Activated naive CD4-positive, alpha-beta T cell treated with anti-CD3 and anti-CD28 coated beads for 36 hours (primary cell): ENCODE data around the gene IL1RAPL2. TPM values are rescaled to one million over a fixed set of nuclear protein-coding genes. Genes with fewer than 3 reads are reported as not detected.

Experiments
- CTCF ChIA-PET: fragments of 350-600 bp; sonication (Branson Sonifier 250); formaldehyde crosslinking; loops from one replicate; lab custom pipeline; 2021; ENCODE audit warnings: antibody characterized with exemption; lab: Charles Lee
- DNase-seq: peaks from one replicate; pipeline ENCODE4 v3.0.0-alpha.2; 2020
- H3K27ac Mint-ChIP-seq: one replicate; pipeline ENCODE4 v1.8.0; 2021; ENCODE audit warnings: mild to moderate bottlenecking, mixed read lengths
- H3K27me3 Mint-ChIP-seq: one replicate; pipeline ENCODE4 v1.8.0; 2021; ENCODE audit warnings: low read depth, mixed read lengths
- H3K36me3 Mint-ChIP-seq: one replicate; pipeline ENCODE4 v1.8.0; 2021; ENCODE audit warnings: low read depth, mixed read lengths
- H3K4me1 Mint-ChIP-seq: one replicate; pipeline ENCODE4 v1.8.0; 2021; ENCODE audit warnings: low read depth, mixed read lengths
- H3K4me3 Mint-ChIP-seq: one replicate; pipeline ENCODE4 v1.8.0; 2021; ENCODE audit warnings: mild to moderate bottlenecking, moderate library complexity, mixed read lengths
- H3K9me3 Mint-ChIP-seq: one replicate; pipeline ENCODE4 v1.8.0; 2021; ENCODE audit warnings: mixed read lengths
- intact Hi-C: fragments of 100-400 bp; cut with micrococcal nuclease; formaldehyde crosslinking; loops from one replicate; pipeline ENCODE4 v1.15.1; 2023
- total RNA-seq, 2 experiments: library from RNA; stranded (reverse); gene quantifications; one replicate each; pipeline ENCODE4 v1.2.3, GENCODE V29; 2021

Gene IL1RAPL2
- total RNA-seq, 2 experiments from 2014 or later, result not detected

DNA sequence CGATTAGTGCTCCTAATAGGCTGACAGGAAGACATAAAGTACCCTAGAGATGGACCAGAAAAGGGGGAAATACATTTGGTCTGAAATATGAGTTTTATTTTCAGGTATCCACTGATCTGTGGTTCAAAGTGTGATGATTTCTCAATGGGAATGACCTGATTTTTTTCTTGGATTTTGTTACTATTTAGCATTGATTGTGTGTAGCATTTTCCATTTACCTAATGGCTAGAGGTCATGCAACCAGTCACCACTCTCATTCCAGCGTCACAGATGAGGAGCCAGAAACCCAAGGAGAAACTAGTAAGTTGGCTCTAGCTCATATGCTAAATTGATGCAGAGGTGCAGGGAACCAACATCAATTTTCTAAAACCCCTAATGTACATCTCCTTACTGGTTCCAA lies 118.1 kb downstream of the IL1RAPL2 start:
- Mint-ChIP-seq H3K4me1 (no peaks in the 10 kb centered on the region), H3K27me3 (no peaks in the 10 kb centered on the region), H3K9me3 (no peaks in the 10 kb centered on the region), H3K36me3 (no peaks in the 10 kb centered on the region), H3K4me3 (no peak overlapping the region), H3K27ac (no peak overlapping the region)
- intact Hi-C loops, result no loop called here
- CTCF ChIA-PET, result no interaction called here
- DNase-seq, result no peak

DNA sequence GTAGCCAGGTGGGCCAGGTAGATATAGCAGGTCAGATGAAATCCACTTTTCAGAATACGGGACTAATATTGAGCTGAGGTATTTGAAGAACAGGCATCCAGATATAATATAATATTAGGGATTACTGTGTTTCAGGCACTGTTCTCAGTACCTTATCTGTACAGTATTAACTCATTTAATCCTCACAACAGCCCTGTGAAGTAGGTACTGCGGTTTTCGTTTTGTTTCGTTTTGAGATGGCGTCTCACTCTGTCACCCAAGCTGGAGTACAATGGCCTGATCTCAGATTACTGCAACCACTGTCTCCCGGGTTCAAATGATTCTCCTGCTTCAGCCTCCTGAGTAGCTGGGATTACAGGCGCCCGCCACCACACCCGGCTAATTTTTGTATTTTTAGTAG lies 129.6 kb downstream of the IL1RAPL2 start:
- intact Hi-C loops, result no loop called here
- H3K4me3 Mint-ChIP-seq, result no peak overlapping the region
- no peak overlapping the region for H3K27ac Mint-ChIP-seq
- H3K27me3 Mint-ChIP-seq, result no peaks in the 10 kb centered on the region
- no peaks in the 10 kb centered on the region for H3K9me3 Mint-ChIP-seq
- no peak for DNase-seq
- no peaks in the 10 kb centered on the region for H3K36me3 Mint-ChIP-seq
- CTCF ChIA-PET, result no interaction called here
- no peaks in the 10 kb centered on the region for H3K4me1 Mint-ChIP-seq

- no peaks in the 10 kb centered on the region for H3K36me3 Mint-ChIP-seq
- intact Hi-C loops, result no loop called here
- DNase-seq, result no peak
- no peaks in the 10 kb centered on the region for H3K4me1 Mint-ChIP-seq
- no peak overlapping the region for H3K4me3 Mint-ChIP-seq
- H3K27me3 Mint-ChIP-seq, result no peaks in the 10 kb centered on the region
- no peaks in the 10 kb centered on the region for H3K9me3 Mint-ChIP-seq
- CTCF ChIA-PET, result no interaction called here
- H3K27ac Mint-ChIP-seq, result no peak overlapping the region
Observed at GRCh38 chrX:104696667-104697066, 130.7 kb downstream of the IL1RAPL2 start.

DNA sequence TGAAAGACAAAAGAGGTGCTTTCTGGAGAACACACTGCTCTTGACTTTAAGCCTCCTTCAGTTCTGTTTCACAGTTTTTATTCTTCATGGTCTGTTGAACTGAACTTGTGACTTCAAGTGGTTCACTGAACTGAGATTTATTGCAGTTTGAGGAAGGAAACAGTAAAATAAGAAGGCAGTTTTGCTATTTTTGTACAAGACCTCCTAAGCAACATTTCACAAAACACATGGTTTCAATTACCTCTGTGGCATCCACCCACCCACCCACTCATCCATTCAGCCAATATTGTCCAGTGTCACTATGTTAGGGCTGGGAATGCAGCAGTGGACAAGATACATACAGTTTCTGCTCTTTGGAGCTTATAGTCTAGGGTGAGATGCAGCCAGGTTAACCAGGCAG lies 131.3 kb downstream of the IL1RAPL2 start:
- Mint-ChIP-seq H3K9me3 (no peaks in the 10 kb centered on the region), H3K4me3 (no peak overlapping the region), H3K27ac (no peak overlapping the region), H3K36me3 (no peaks in the 10 kb centered on the region), H3K4me1 (no peaks in the 10 kb centered on the region), H3K27me3 (no peaks in the 10 kb centered on the region)
- CTCF ChIA-PET, result no interaction called here
- intact Hi-C loops, result no loop called here
- no peak for DNase-seq

- CTCF ChIA-PET, result no interaction called here
- intact Hi-C loops, result no loop called here
Observed at GRCh38 chrX:104707042-104707441, 141.0 kb downstream of the IL1RAPL2 start.

GRCh38 chrX:104707572-104707971 lies 141.6 kb downstream of the IL1RAPL2 start:
- Mint-ChIP-seq H3K9me3 (no peaks in the 10 kb centered on the region), H3K27me3 (no peaks in the 10 kb centered on the region), H3K4me3 (no peak overlapping the region), H3K4me1 (no peaks in the 10 kb centered on the region), H3K27ac (no peak overlapping the region), H3K36me3 (no peaks in the 10 kb centered on the region)
- DNase-seq, result no peak
- CTCF ChIA-PET, result no interaction called here
- intact Hi-C loops, result no loop called here

More at GRCh38 chrX:104707042-104707441, 141.0 kb downstream of the IL1RAPL2 start:
- no peak overlapping the region for H3K27ac Mint-ChIP-seq
- no peak for DNase-seq
- H3K36me3 Mint-ChIP-seq, result no peaks in the 10 kb centered on the region
- no peak overlapping the region for H3K4me3 Mint-ChIP-seq
- H3K9me3 Mint-ChIP-seq, result no peaks in the 10 kb centered on the region
- H3K4me1 Mint-ChIP-seq, result no peaks in the 10 kb centered on the region
- no peaks in the 10 kb centered on the region for H3K27me3 Mint-ChIP-seq

DNA sequence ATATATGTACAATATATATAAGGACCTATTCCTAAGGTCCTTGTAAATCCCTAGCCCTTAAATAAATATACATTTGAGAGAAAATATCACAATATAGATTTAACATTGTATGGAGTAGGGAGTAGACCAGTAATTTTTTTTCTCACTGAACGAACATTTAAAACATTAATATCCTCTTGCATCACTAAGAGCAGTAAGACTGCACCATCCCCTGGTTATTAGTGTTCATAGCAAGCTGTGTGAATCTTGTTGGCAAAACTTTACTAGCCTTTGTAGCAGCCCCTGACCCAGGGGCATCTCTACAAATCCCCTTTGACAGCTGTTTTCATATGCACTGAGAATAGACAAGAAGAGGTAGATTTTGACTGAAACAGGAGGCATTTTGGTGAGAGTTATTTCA lies 146.5 kb downstream of the IL1RAPL2 start:
- H3K4me1 Mint-ChIP-seq, result no peaks in the 10 kb centered on the region
- H3K36me3 Mint-ChIP-seq, result no peaks in the 10 kb centered on the region
- no peaks in the 10 kb centered on the region for H3K27me3 Mint-ChIP-seq
- intact Hi-C loops, result no loop called here
- H3K9me3 Mint-ChIP-seq, result no peaks in the 10 kb centered on the region
- H3K4me3 Mint-ChIP-seq, result no peak overlapping the region
- CTCF ChIA-PET, result no interaction called here
- no peak for DNase-seq
- H3K27ac Mint-ChIP-seq, result no peak overlapping the region

- Mint-ChIP-seq H3K9me3 (no peaks in the 10 kb centered on the region), H3K4me1 (no peaks in the 10 kb centered on the region), H3K27me3 (no peaks in the 10 kb centered on the region), H3K36me3 (no peaks in the 10 kb centered on the region), H3K27ac (no peak overlapping the region), H3K4me3 (no peak overlapping the region)
- CTCF ChIA-PET, result no interaction called here
- intact Hi-C loops, result no loop called here
- DNase-seq, result no peak
Observed at GRCh38 chrX:104721854-104722253, 155.9 kb downstream of the IL1RAPL2 start.

DNA sequence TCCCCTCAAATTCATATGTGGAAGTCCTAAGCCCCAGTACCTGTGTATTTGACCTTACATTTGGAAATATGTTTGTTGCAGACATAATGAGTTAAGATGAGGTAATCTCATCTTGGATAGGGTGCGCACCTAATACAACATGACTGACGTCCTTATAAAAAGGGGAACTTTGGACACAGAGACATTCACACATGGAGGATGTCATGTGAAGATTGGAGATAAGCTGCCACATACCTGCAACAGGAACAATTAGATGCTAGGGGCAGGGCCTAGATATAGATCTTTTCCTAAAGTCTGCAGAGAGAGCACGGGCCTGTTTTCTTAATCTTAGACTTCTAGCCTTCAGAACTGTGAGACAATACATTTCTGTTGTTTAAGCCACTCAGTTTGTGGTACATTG lies 162.5 kb downstream of the IL1RAPL2 start:
- H3K9me3 Mint-ChIP-seq, result no peaks in the 10 kb centered on the region
- no peaks in the 10 kb centered on the region for H3K27me3 Mint-ChIP-seq
- H3K4me3 Mint-ChIP-seq, result no peak overlapping the region
- H3K4me1 Mint-ChIP-seq, result no peaks in the 10 kb centered on the region
- intact Hi-C loops, result no loop called here
- CTCF ChIA-PET, result no interaction called here
- H3K27ac Mint-ChIP-seq, result no peak overlapping the region
- H3K36me3 Mint-ChIP-seq, result no peaks in the 10 kb centered on the region
- no peak for DNase-seq

- Mint-ChIP-seq H3K4me3 (no peak overlapping the region), H3K9me3 (no peaks in the 10 kb centered on the region), H3K4me1 (no peaks in the 10 kb centered on the region), H3K27me3 (no peaks in the 10 kb centered on the region), H3K27ac (no peak overlapping the region), H3K36me3 (no peaks in the 10 kb centered on the region)
- DNase-seq, result no peak
- CTCF ChIA-PET, result no interaction called here
- intact Hi-C loops, result no loop called here
Observed at GRCh38 chrX:104742355-104742754, 176.4 kb downstream of the IL1RAPL2 start.

- Mint-ChIP-seq H3K4me1 (no peaks in the 10 kb centered on the region), H3K9me3 (no peaks in the 10 kb centered on the region), H3K4me3 (no peak overlapping the region), H3K27me3 (no peaks in the 10 kb centered on the region), H3K36me3 (no peaks in the 10 kb centered on the region), H3K27ac (no peak overlapping the region)
- CTCF ChIA-PET, result no interaction called here
- no peak for DNase-seq
- intact Hi-C loops, result no loop called here
Observed at GRCh38 chrX:104745152-104745551, 179.2 kb downstream of the IL1RAPL2 start.

GRCh38 chrX:104749951-104750610 lies 184.1 kb downstream of the IL1RAPL2 start:
- Mint-ChIP-seq H3K4me3 (no peak overlapping the region), H3K27ac (no peak overlapping the region), H3K9me3 (no peaks in the 10 kb centered on the region), H3K27me3 (no peaks in the 10 kb centered on the region), H3K4me1 (no peaks in the 10 kb centered on the region), H3K36me3 (no peaks in the 10 kb centered on the region)
- intact Hi-C loops, result no loop called here
- DNase-seq, result no peak
- CTCF ChIA-PET, result no interaction called here

GRCh38 chrX:104762641-104763040 lies 196.6 kb downstream of the IL1RAPL2 start:
- no peaks in the 10 kb centered on the region for H3K4me1 Mint-ChIP-seq

More at GRCh38 chrX:104762641-104763040, 196.6 kb downstream of the IL1RAPL2 start:
- no peak for DNase-seq
- no peak overlapping the region for H3K27ac Mint-ChIP-seq
- no peaks in the 10 kb centered on the region for H3K27me3 Mint-ChIP-seq
- intact Hi-C loops, result no loop called here
- no peak overlapping the region for H3K4me3 Mint-ChIP-seq
- no peaks in the 10 kb centered on the region for H3K36me3 Mint-ChIP-seq
- CTCF ChIA-PET, result no interaction called here
- peaks cover 16% of the 10 kb centered on the region for H3K9me3 Mint-ChIP-seq
